Neuronal stem cell (in vitro differentiated cells): ENCODE data around the gene KCNK3.
A peak's percentile ranks its signal among the peaks of the same experiment; 100 is the strongest.

Experiments used
- DNase-seq: peaks from one replicate; pipeline ENCODE4 v3.0.0-alpha.2; 2013; ENCODE audit warnings: low spot score
- H2AFZ ChIP-seq: one replicate; pipeline ENCODE4 v1.6.1; 2013; ENCODE audit warnings: mild to moderate bottlenecking, low read length, inconsistent platforms
- H2AK5ac ChIP-seq: 2 replicates; pipeline ENCODE4 v1.6.1; 2013; ENCODE audit warnings: low read depth, mild to moderate bottlenecking, inconsistent platforms, low read length, moderate library complexity, mixed read lengths
- H2BK120ac ChIP-seq: 2 replicates; pipeline ENCODE4 v1.6.1; 2013; ENCODE audit warnings: low read depth, mild to moderate bottlenecking, inconsistent platforms, low read length, moderate library complexity, mixed read lengths
- H2BK12ac ChIP-seq: one replicate; pipeline ENCODE4 v1.6.1; 2013; ENCODE audit warnings: low read length, inconsistent platforms
- H2BK15ac ChIP-seq: 2 replicates; pipeline ENCODE4 v1.6.1; 2013; ENCODE audit warnings: mild to moderate bottlenecking, low read length, inconsistent platforms, mixed read lengths
- H2BK5ac ChIP-seq: one replicate; pipeline ENCODE4 v1.6.1; 2013; ENCODE audit warnings: inconsistent platforms, mild to moderate bottlenecking, low read length, moderate library complexity
- H3K14ac ChIP-seq: one replicate; pipeline ENCODE4 v1.6.1; 2013; ENCODE audit warnings: low read length, inconsistent platforms
- H3K18ac ChIP-seq: 2 replicates; pipeline ENCODE4 v1.6.1; 2013; ENCODE audit warnings: low read length, inconsistent platforms
- H3K23ac ChIP-seq: 2 replicates; pipeline ENCODE4 v1.6.1; 2013; ENCODE audit warnings: low read depth, mild to moderate bottlenecking, mixed read lengths, low read length, inconsistent platforms; ENCODE audit not compliant: poor library complexity
- H3K27ac ChIP-seq: replicated peaks from 3 replicates; pipeline ENCODE4 v1.5.1; 2013; ENCODE audit warnings: low read length, inconsistent platforms
- H3K27me3 ChIP-seq, 3 experiments: 2 replicates each; pipeline ENCODE4 v1.6.1; 2013; ENCODE audit warnings: low read length in 3 of 3, mild to moderate bottlenecking in 2 of 3, inconsistent platforms in 1 of 3, low read depth in 1 of 3, mixed read lengths in 1 of 3, moderate library complexity in 1 of 3; ENCODE audit not compliant: control insufficient read depth in 3 of 3, insufficient read depth in 3 of 3
- H3K36me3 ChIP-seq, 2 donors: replicated peaks in 1 of 2; 2 replicates each; pipeline ENCODE4 v1.6.1; 2013; ENCODE audit warnings: low read length in 2 of 2; ENCODE audit not compliant: control insufficient read depth in 2 of 2, insufficient read depth in 2 of 2
- H3K4ac ChIP-seq: 2 replicates; pipeline ENCODE4 v1.6.1; 2013; ENCODE audit warnings: inconsistent platforms, mild to moderate bottlenecking, low read length, moderate library complexity
- H3K4me1 ChIP-seq, 2 donors: 1 replicate in 1 of 2; 2 replicates in 1 of 2; pipeline ENCODE4 v1.6.1; 2013; ENCODE audit warnings: low read length in 2 of 2, low read depth in 1 of 2; ENCODE audit not compliant: control insufficient read depth in 2 of 2, insufficient read depth in 1 of 2
- H3K4me2 ChIP-seq: one replicate; pipeline ENCODE4 v1.6.1; 2013; ENCODE audit warnings: mild to moderate bottlenecking, low read length, inconsistent platforms; ENCODE audit not compliant: insufficient read depth, poor library complexity, severe bottlenecking
- H3K4me3 ChIP-seq, 2 donors: 2 replicates each; pipeline ENCODE4 v1.5.1; 2013; ENCODE audit warnings: low read length in 2 of 2, mild to moderate bottlenecking in 2 of 2, inconsistent platforms in 1 of 2, moderate library complexity in 1 of 2
- H3K79me1 ChIP-seq: one replicate; pipeline ENCODE4 v1.6.1; 2013; ENCODE audit warnings: low read depth, mild to moderate bottlenecking, inconsistent platforms, low read length, moderate library complexity
- H3K9ac ChIP-seq: one replicate; pipeline ENCODE4 v1.6.1; 2013; ENCODE audit warnings: mild to moderate bottlenecking, low read depth, low read length, inconsistent platforms; ENCODE audit not compliant: poor library complexity
- H3K9me3 ChIP-seq, 2 donors: replicated peaks in 1 of 2; 2 replicates each; pipeline versions ENCODE3 to v1.6.1; 2013; ENCODE audit warnings: low read length in 2 of 2, mild to moderate bottlenecking in 2 of 2, inconsistent platforms in 1 of 2, low read depth in 1 of 2, mixed read lengths in 1 of 2, moderate library complexity in 1 of 2; ENCODE audit not compliant: control insufficient read depth in 2 of 2, insufficient read depth in 1 of 2
- H4K8ac ChIP-seq: one replicate; pipeline ENCODE4 v1.6.1; 2013; ENCODE audit warnings: low read depth, mild to moderate bottlenecking, inconsistent platforms, low read length, moderate library complexity
- H4K91ac ChIP-seq: one replicate; pipeline ENCODE4 v1.6.1; 2013; ENCODE audit warnings: low read length, low read depth, mild to moderate bottlenecking, inconsistent platforms; ENCODE audit not compliant: poor library complexity
- WGBS, 2 donors: extraction: QIAGEN DNeasy Blood & Tissue Kit; methylation state at CpG; one replicate each; pipeline ENCODE4 v1.1.7; 2013; ENCODE audit warnings: missing lambda C conversion rate in 2 of 2, mixed read lengths in 1 of 2; ENCODE audit not compliant: insufficient read length in 2 of 2, insufficient replicate concordance in 1 of 2; ENCODE audit errors: extremely low coverage in 2 of 2; 5-methylcytosine and 5-hydroxymethylcytosine counted together

Gene KCNK3

GRCh38 chr2:26727641-26728561 is 35.4 kb downstream of the KCNK3 start:
- Histone ChIP-seq H4K8ac (peak overlapping the region; percentile 88), H3K14ac (peak overlapping the region; percentile 75), H3K18ac (peak overlapping the region; percentile 35), H3K4me1 (peaks cover 4 to 9% of the 10 kb centered on the region in 2 donors), H2BK15ac (peak overlapping the region; percentile 22), H4K91ac (no peak overlapping the region), H2BK120ac (peak overlapping the region; percentile 30), H3K4me3 (no peak overlapping the region), H3K36me3 (no peaks in the 10 kb centered on the region), H3K9me3 (no peaks in the 10 kb centered on the region), H3K27me3 (no peaks in the 10 kb centered on the region), H3K4me2 (no peak overlapping the region), H2BK12ac (peak overlapping the region; percentile 66), H2BK5ac (peak overlapping the region; percentile 29), H3K79me1 (peaks cover under 1% of the 10 kb centered on the region), H3K23ac (peak overlapping the region; percentile 75), H3K4ac (peak overlapping the region; percentile 31), H2AK5ac (peak overlapping the region; percentile 56), H3K9ac (no peak overlapping the region), H3K27ac (no peak overlapping the region), H2AFZ (no peak overlapping the region)
- no peak for DNase-seq
- no CpG with 5 or more reads among the region's 101 CpGs for WGBS, 2 donors

- Histone ChIP-seq H3K27me3 (no peaks in the 10 kb centered on the region), H3K18ac (no peak overlapping the region), H2BK5ac (no peak overlapping the region), H2BK12ac (no peak overlapping the region), H3K4me1 (peaks cover 4 to 12% of the 10 kb centered on the region in 2 donors), H4K8ac (no peak overlapping the region), H2AFZ (no peak overlapping the region), H3K9ac (no peak overlapping the region), H3K23ac (no peak overlapping the region), H2BK120ac (no peak overlapping the region), H4K91ac (no peak overlapping the region), H3K14ac (no peak overlapping the region), H2AK5ac (no peak overlapping the region), H3K4me2 (no peak overlapping the region), H3K27ac (no peak overlapping the region), H2BK15ac (no peak overlapping the region), H3K9me3 (no peaks in the 10 kb centered on the region), H3K79me1 (no peaks in the 10 kb centered on the region), H3K36me3 (no peaks in the 10 kb centered on the region), H3K4me3 (no peak overlapping the region), H3K4ac (no peak overlapping the region)
- no CpG with 5 or more reads among the region's 2 CpGs for WGBS, 2 donors
- DNase-seq = no peak
These were observed 36.8 kb downstream of the KCNK3 start for GRCh38 chr2:26729311-26729710.

GRCh38 chr2:26730549-26731344 is 38.2 kb downstream of the KCNK3 start:
- Histone ChIP-seq H2BK15ac (peak overlapping the region; percentile 41), H2AK5ac (peak overlapping the region; percentile 78), H3K18ac (peak overlapping the region; percentile 35), H3K36me3 (no peaks in the 10 kb centered on the region), H4K91ac (no peak overlapping the region), H3K27me3 (no peaks in the 10 kb centered on the region), H3K9me3 (no peaks in the 10 kb centered on the region), H3K79me1 (no peaks in the 10 kb centered on the region), H2AFZ (no peak overlapping the region), H2BK12ac (peak overlapping the region; percentile 73), H3K23ac (peak overlapping the region; percentile 39), H2BK5ac (no peak overlapping the region), H3K27ac (no peak overlapping the region), H3K4me3 (no peak overlapping the region), H3K4me1 (peaks cover 3 to 18% of the 10 kb centered on the region in 2 donors), H3K4me2 (no peak overlapping the region), H2BK120ac (no peak overlapping the region), H3K14ac (peak overlapping the region; percentile 58), H3K4ac (no peak overlapping the region), H3K9ac (peak overlapping the region; percentile 15), H4K8ac (no peak overlapping the region)
- WGBS, 2 donors = no CpG with 5 or more reads among the region's 19 CpGs
- DNase-seq = no peak

GRCh38 chr2:26731714-26732113 is 39.2 kb downstream of the KCNK3 start:
- H3K18ac ChIP-seq = peak overlapping the region; percentile 13
- H4K91ac ChIP-seq = no peak overlapping the region
- no peak overlapping the region for H2BK12ac ChIP-seq
- no peak overlapping the region for H2AK5ac ChIP-seq
- WGBS, 2 donors = no CpG with 5 or more reads among the region's 4 CpGs
- no peaks in the 10 kb centered on the region for H3K9me3 ChIP-seq
- H3K14ac ChIP-seq = no peak overlapping the region
- H3K23ac ChIP-seq = no peak overlapping the region
- no peak overlapping the region for H4K8ac ChIP-seq
- H3K4me3 ChIP-seq = no peak overlapping the region
- DNase-seq = no peak
- no peak overlapping the region for H3K27ac ChIP-seq
- no peak overlapping the region for H2AFZ ChIP-seq
- H3K27me3 ChIP-seq = no peaks in the 10 kb centered on the region
- H3K36me3 ChIP-seq = no peaks in the 10 kb centered on the region
- no peak overlapping the region for H3K4me2 ChIP-seq
- H3K4me1 ChIP-seq = peaks cover 8 to 25% of the 10 kb centered on the region in 2 donors
- no peak overlapping the region for H3K9ac ChIP-seq
- H2BK5ac ChIP-seq = no peak overlapping the region
- no peaks in the 10 kb centered on the region for H3K79me1 ChIP-seq
- no peak overlapping the region for H2BK15ac ChIP-seq
- no peak overlapping the region for H3K4ac ChIP-seq
- no peak overlapping the region for H2BK120ac ChIP-seq
